K562 (cell line): ENCODE results near the gene HMGA1. TPM values are rescaled to one million over a fixed set of nuclear protein-coding genes. Genes with fewer than 3 reads are reported as not detected.

Experiments
- ATAC-seq: fragments of 200-7000 bp; cut with Tn5 transposase; 3 replicates; pipeline ENCODE4 v1.9.1; 2020; ENCODE audit warnings: moderate library complexity
- BruUV-seq: library from RNA; stranded (reverse); fragments of 400-500 nt; replicated peaks from 2 replicates; lab custom pipeline; 2021; lab: Mats Ljungman, UMichigan
- CTCF ChIA-PET: fragments of 300-600 bp; formaldehyde crosslinking; extraction: SDS; loops from one replicate; lab custom pipeline; 2021; ENCODE audit warnings: low intra/inter-chr PET ratio; lab: Yijun Ruan, JAX
- POLR2A ChIA-PET: fragments of 300-600, 350-650 bp; sonication (Branson Sonifier 250); formaldehyde crosslinking; extraction: SDS; loops from one replicate; lab custom pipeline; 2021; ENCODE audit warnings: antibody characterized with exemption, inconsistent platforms; lab: Yijun Ruan, JAX
- DNase-seq, 4 experiments: peaks; one replicate each; pipeline versions ENCODE4 v3.0.0 to v3.0.0-alpha.2; 2011 to 2018; ENCODE audit warnings: low spot score in 3 of 4, mixed read lengths in 3 of 4; ENCODE audit errors: extremely low read depth in 1 of 4
- FAIRE-seq: peaks from 2 replicates; lab custom pipeline; 2011; peaks lifted over from hg19 to GRCh38; lab: Jason Lieb, UNC
- H2AFZ ChIP-seq: 2 replicates; pipeline ENCODE4 v1.6.0; 2011; ENCODE audit warnings: low read depth, low read length, control low read depth, inconsistent platforms
- H3K27ac ChIP-seq: fragments of 200-600 bp; 3 replicates; pipeline ENCODE4 v1.8.0; 2011; ENCODE audit warnings: low read depth, mild to moderate bottlenecking, control low read depth, inconsistent platforms, low read length, moderate library complexity, mixed read lengths; ENCODE audit errors: extremely low read depth
- H3K27me3 ChIP-seq, 2 experiments: fragments of 300-600 bp in 1 of 2; 2 replicates in 1 of 2; 3 replicates in 1 of 2; pipeline versions ENCODE4 v1.6.0 to v1.8.0; 2011; ENCODE audit warnings: inconsistent platforms in 2 of 2, low read length in 2 of 2, mild to moderate bottlenecking in 1 of 2, mixed read lengths in 1 of 2, moderate library complexity in 1 of 2; ENCODE audit not compliant: control insufficient read depth in 2 of 2, insufficient read depth in 2 of 2
- H3K36me3 ChIP-seq: fragments of 300-600 bp; 3 replicates; pipeline ENCODE4 v1.8.0; 2011; ENCODE audit warnings: mild to moderate bottlenecking, low read length, inconsistent platforms; ENCODE audit not compliant: control insufficient read depth, insufficient read depth
- H3K4me1 ChIP-seq, 2 experiments: fragments of 200-600 bp in 1 of 2; replicated peaks in 1 of 2; 2 replicates in 1 of 2; 3 replicates in 1 of 2; pipeline versions ENCODE4 v1.5.1 to v1.8.0; 2011; ENCODE audit warnings: inconsistent platforms in 2 of 2, low read length in 2 of 2, mild to moderate bottlenecking in 1 of 2, mixed read lengths in 1 of 2, moderate library complexity in 1 of 2; ENCODE audit not compliant: control insufficient read depth in 2 of 2, insufficient read depth in 2 of 2
- H3K4me2 ChIP-seq: 2 replicates; pipeline ENCODE4 v1.6.1; 2011; ENCODE audit warnings: low read length, control low read depth, inconsistent platforms, mixed read lengths; ENCODE audit not compliant: insufficient read depth
- H3K4me3 ChIP-seq: fragments of 200-600 bp; sonication (generic), shearing (Covaris generic); 2 replicates; pipeline ENCODE4 v1.5.1; 2016; ENCODE audit warnings: control low read depth, inconsistent platforms
- H3K79me2 ChIP-seq: fragments of 200-600 bp; 3 replicates; pipeline ENCODE4 v1.8.0; 2011; ENCODE audit warnings: low read length, inconsistent platforms; ENCODE audit not compliant: control insufficient read depth, insufficient read depth
- H3K9ac ChIP-seq, 2 experiments: 2 replicates each; pipeline versions ENCODE4 v1.6.0 to v1.6.1; 2011; ENCODE audit warnings: low read depth in 2 of 2, low read length in 2 of 2, control low read depth in 1 of 2, inconsistent platforms in 1 of 2, mild to moderate bottlenecking in 1 of 2, mixed read lengths in 1 of 2; ENCODE audit not compliant: insufficient read depth in 1 of 2
- H3K9me1 ChIP-seq: one replicate; pipeline ENCODE4 v1.6.0; 2011; ENCODE audit warnings: inconsistent platforms, mild to moderate bottlenecking, low read length, moderate library complexity; ENCODE audit not compliant: control insufficient read depth, insufficient read depth
- H3K9me3 ChIP-seq: replicated peaks from 2 replicates; pipeline ENCODE4 v1.5.1; 2011; ENCODE audit warnings: low read depth, low read length, inconsistent platforms; ENCODE audit not compliant: control insufficient read depth, insufficient read depth
- H4K20me1 ChIP-seq: replicated peaks from 2 replicates; pipeline ENCODE4 v1.6.1; 2011; ENCODE audit warnings: low read length, inconsistent platforms, mixed read lengths; ENCODE audit not compliant: control insufficient read depth, insufficient read depth
- BCOR ChIP-seq: fragments of 450-650 bp; IDR thresholded peaks from 2 replicates; pipeline ENCODE4 v1.6.1; 2016
- CHCHD3 ChIP-seq: fragments of 250-450 bp; sonication (Bioruptor Pico); IDR thresholded peaks from 2 replicates; pipeline ENCODE4 v2.1.2; 2022; ENCODE audit warnings: mild to moderate bottlenecking
- FIP1L1 ChIP-seq: fragments of 200-400 bp; formaldehyde crosslinking; IDR thresholded peaks from 2 replicates; pipeline ENCODE4 v1.6.1; 2018; ENCODE audit warnings: mild to moderate bottlenecking, low read depth, low read length; ENCODE audit not compliant: poor library complexity, severe bottlenecking
- SUPT5H ChIP-seq: fragments of 450-650 bp; IDR thresholded peaks from 2 replicates; pipeline ENCODE4 v1.6.1; 2016
- TCF3 ChIP-seq: sonication (generic); formaldehyde crosslinking; IDR thresholded peaks from 2 replicates; pipeline ENCODE4 v1.4.0; 2020; ENCODE audit warnings: mild to moderate bottlenecking, missing genetic modification reagents
- WGBS: fragments of 100-300 bp; shearing (Covaris generic); methylation state at CpG from one replicate; pipeline ENCODE4 v1.1.6; 2016; ENCODE audit warnings: low coverage, mixed read lengths; ENCODE audit not compliant: insufficient coverage; ENCODE audit errors: missing lambda C conversion rate; 5-methylcytosine and 5-hydroxymethylcytosine counted together
- in situ Hi-C: fragments of 300-500 bp; cut with MboI; formaldehyde crosslinking; loops from 4 replicates; pipeline ENCODE4 v1.15.0; 2018; ENCODE audit warnings: inconsistent platforms, mixed read lengths
- intact Hi-C: fragments of 100-400 bp; cut with micrococcal nuclease; formaldehyde crosslinking; loops from 2 replicates; pipeline ENCODE4 v1.14.2; 2022
- polyA plus RNA-seq, 8 experiments: library from polyadenylated mRNA; depleted of rRNA in 4 of 8; stranded (reverse) in 5 of 8; unstranded in 3 of 8; fragments of >200 nt; fragmentation: Nextera tagmentation in 2 of 8; fragmentation: Illumina TruSeq in 1 of 8; extraction: Ambion mirVana in 2 of 8; extraction: Trizol in 1 of 8; gene quantifications; 2 replicates each; pipeline versions ENCODE4 v1.2.1 to v1.2.3, GENCODE V29; 2011 to 2014; ENCODE audit warnings: inconsistent platforms in 1 of 8, missing spikeins in 1 of 8
- total RNA-seq, 7 experiments: library from RNA; depleted of rRNA in 6 of 7; stranded (reverse); fragments of >200 nt in 6 of 7; fragmentation: Illumina TruSeq in 2 of 7; extraction: Trizol in 2 of 7; gene quantifications; 2 replicates each; pipeline versions ENCODE4 v1.2.1 to v1.2.3, GENCODE V29; 2011 to 2021; ENCODE audit warnings: low replicate concordance in 1 of 7
- TF ChIP-seq, protein P1 (sequence below), 2 experiments: fragments of 250-450 bp in 1 of 2; fragments of 450-650 bp in 1 of 2; sonication (Bioruptor Pico) in 1 of 2; IDR thresholded peaks; 2 replicates each; pipeline versions ENCODE4 v1.6.1 to v1.8.0; 2016 to 2021; ENCODE audit warnings: mild to moderate bottlenecking in 2 of 2, moderate library complexity in 2 of 2, missing compliant biosample characterization in 1 of 2, missing genetic modification characterization in 1 of 2
- TF ChIP-seq, protein P2 (sequence below): fragments of 450-650 bp; formaldehyde crosslinking; IDR thresholded peaks from 2 replicates; pipeline ENCODE4 v1.4.0; 2020; ENCODE audit warnings: mild to moderate bottlenecking
- TF ChIP-seq, protein P3 (sequence below): sonication (generic); formaldehyde crosslinking; IDR thresholded peaks from 2 replicates; pipeline ENCODE4 v1.8.1; 2023; ENCODE audit warnings: mild to moderate bottlenecking, missing genetic modification reagents
- TF ChIP-seq, protein P4 (sequence below): fragments of 450-650 bp; IDR thresholded peaks from 2 replicates; pipeline ENCODE4 v1.6.1; 2018; ENCODE audit not compliant: partially characterized antibody

Gene HMGA1
- total and polyA plus RNA-seq, 9 of the 15 experiments (the other 6 are each of a cell fraction or from before 2014, with no cell fraction given), result 27.8 to 1,947 (median 594) TPM

DNA sequence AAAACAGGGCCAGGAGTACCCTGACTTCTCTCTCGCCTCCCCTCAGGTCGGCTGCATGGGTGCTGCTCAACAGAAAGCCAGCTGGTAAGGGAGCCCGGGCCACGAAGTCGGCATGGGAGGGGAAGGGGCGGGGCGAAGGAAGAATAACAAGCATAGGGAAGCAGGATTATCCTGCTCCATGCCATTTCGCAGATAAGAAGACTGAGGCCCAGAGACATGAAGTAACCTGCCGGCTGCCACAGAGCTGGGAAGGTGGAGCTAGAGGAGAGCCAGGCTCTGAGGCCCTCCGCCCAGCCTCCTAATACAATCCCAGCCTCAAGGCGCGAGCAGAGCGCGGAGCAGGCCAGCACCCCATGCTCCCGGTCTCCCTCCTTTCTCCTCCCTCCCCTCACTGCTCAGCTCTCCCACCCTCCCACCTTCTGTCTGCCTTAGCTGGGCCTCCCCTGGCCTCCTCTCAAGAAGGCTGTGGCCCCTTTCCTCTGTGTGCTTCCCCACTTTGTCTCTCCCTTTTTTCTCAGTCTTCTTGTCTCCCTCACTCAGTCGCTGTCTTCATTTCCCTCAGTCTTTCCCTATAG lies 13.2 kb upstream of the HMGA1 start (continued):
- TF ChIP-seq, protein P1, sequence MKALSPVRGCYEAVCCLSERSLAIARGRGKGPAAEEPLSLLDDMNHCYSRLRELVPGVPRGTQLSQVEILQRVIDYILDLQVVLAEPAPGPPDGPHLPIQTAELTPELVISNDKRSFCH (CRISPR knock-in tag; IDR thresholded peaks at IDR 0.05), result no peak
- TF ChIP-seq, protein P1 (tag; IDR thresholded peaks at IDR 0.05), result no peak
- TF ChIP-seq SUPT5H (no peak), FIP1L1 (no peak), BCOR (peak; percentile 95), CHCHD3 (no peak)

DNA sequence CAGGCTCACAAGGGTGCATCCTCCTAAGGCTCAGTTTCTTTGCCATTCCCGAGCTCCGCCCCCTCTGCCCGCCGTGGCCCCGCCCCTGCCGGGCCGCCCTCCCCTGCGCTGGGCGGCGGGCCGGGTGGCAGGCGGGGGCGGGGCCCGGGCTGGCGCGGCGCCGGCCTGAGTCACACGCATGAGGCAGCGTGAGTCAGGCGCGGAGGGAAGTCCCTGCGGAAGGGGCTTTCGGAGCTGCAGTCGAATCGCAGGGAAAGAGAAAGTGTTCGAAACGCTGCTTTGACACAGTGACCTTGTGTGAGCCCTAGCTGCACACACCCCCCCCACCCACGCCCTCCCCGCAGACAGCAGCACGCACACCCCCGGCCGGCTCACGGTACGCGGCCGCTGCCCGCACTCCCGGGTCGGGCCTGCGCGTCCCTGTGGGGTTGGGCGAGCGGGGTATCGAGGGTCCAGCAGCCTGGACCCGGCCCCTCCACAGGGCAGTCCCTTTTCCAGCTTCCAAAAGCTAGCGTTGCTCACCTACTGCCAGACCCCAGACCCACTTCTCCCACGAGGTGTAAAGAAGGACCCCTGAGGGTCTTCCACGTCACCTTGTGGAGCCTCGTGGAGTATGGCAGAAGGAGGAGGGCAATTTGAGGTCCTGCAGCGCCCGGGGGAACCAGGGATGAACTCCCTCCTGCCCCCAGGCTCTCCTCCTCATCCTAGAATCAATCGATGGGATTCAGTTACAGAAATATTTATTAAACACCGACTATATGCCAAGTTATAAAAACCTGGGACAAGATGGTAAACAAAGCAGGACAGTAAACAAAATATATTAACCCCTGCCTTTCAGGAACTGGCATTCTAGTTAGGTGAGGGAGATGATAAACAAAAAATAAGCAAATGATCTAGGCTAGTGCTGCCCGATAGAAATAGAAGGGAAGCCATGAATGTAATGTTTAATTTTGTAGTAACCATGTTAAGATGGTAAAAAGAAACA lies 12.4 kb upstream of the HMGA1 start:
- no peaks in the 10 kb centered on the region for H3K9me3 ChIP-seq
- in situ Hi-C loops (no loop called here), intact Hi-C loops (no loop called here)
- 3% methylated on average over 45 of the region's 55 CpGs for WGBS
- no peaks in the 10 kb centered on the region for H3K9me1 ChIP-seq
- POLR2A ChIA-PET, result interaction anchor here (0.9 to 2.3 kb wide), 10 partner anchors 9 to 167 kb away, joined by 3 to 34 read pairs (median 6); partner anchors contain the start of gene HMGA1
- no peaks in the 10 kb centered on the region for H4K20me1 ChIP-seq
- H3K79me2 ChIP-seq, result no peaks in the 10 kb centered on the region
- peak overlapping the region; percentile 88 for H3K4me2 ChIP-seq
- CTCF ChIA-PET, result no interaction called here
- H3K27ac ChIP-seq, result peak overlapping the region; percentile 93
- peak; percentile 97 to 99 (median 98) for DNase-seq
- ATAC-seq, result peak; percentile 95
- H3K36me3 ChIP-seq, result no peaks in the 10 kb centered on the region
- H3K9ac ChIP-seq, result peak overlapping the region; percentile 92 to 94
- TSS peak; percentile 94 for BruUV-seq
- H2AFZ ChIP-seq, result peak overlapping the region; percentile 99
- peak overlapping the region; percentile 43 for H3K4me3 ChIP-seq
- FAIRE-seq, result peak; percentile 87
- no peaks in the 10 kb centered on the region for H3K27me3 ChIP-seq
- peaks cover 43 to 45% of the 10 kb centered on the region in 2 experiments for H3K4me1 ChIP-seq
- TF ChIP-seq, protein P2, sequence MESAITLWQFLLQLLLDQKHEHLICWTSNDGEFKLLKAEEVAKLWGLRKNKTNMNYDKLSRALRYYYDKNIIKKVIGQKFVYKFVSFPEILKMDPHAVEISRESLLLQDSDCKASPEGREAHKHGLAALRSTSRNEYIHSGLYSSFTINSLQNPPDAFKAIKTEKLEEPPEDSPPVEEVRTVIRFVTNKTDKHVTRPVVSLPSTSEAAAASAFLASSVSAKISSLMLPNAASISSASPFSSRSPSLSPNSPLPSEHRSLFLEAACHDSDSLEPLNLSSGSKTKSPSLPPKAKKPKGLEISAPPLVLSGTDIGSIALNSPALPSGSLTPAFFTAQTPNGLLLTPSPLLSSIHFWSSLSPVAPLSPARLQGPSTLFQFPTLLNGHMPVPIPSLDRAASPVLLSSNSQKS (CRISPR knock-in tag), result no peak
- TF ChIP-seq, protein P3, sequence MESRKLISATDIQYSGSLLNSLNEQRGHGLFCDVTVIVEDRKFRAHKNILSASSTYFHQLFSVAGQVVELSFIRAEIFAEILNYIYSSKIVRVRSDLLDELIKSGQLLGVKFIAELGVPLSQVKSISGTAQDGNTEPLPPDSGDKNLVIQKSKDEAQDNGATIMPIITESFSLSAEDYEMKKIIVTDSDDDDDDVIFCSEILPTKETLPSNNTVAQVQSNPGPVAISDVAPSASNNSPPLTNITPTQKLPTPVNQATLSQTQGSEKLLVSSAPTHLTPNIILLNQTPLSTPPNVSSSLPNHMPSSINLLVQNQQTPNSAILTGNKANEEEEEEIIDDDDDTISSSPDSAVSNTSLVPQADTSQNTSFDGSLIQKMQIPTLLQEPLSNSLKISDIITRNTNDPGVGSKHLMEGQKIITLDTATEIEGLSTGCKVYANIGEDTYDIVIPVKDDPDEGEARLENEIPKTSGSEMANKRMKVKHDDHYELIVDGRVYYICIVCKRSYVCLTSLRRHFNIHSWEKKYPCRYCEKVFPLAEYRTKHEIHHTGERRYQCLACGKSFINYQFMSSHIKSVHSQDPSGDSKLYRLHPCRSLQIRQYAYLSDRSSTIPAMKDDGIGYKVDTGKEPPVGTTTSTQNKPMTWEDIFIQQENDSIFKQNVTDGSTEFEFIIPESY (CRISPR knock-in tag), result no peak
- TF ChIP-seq, protein P4, sequence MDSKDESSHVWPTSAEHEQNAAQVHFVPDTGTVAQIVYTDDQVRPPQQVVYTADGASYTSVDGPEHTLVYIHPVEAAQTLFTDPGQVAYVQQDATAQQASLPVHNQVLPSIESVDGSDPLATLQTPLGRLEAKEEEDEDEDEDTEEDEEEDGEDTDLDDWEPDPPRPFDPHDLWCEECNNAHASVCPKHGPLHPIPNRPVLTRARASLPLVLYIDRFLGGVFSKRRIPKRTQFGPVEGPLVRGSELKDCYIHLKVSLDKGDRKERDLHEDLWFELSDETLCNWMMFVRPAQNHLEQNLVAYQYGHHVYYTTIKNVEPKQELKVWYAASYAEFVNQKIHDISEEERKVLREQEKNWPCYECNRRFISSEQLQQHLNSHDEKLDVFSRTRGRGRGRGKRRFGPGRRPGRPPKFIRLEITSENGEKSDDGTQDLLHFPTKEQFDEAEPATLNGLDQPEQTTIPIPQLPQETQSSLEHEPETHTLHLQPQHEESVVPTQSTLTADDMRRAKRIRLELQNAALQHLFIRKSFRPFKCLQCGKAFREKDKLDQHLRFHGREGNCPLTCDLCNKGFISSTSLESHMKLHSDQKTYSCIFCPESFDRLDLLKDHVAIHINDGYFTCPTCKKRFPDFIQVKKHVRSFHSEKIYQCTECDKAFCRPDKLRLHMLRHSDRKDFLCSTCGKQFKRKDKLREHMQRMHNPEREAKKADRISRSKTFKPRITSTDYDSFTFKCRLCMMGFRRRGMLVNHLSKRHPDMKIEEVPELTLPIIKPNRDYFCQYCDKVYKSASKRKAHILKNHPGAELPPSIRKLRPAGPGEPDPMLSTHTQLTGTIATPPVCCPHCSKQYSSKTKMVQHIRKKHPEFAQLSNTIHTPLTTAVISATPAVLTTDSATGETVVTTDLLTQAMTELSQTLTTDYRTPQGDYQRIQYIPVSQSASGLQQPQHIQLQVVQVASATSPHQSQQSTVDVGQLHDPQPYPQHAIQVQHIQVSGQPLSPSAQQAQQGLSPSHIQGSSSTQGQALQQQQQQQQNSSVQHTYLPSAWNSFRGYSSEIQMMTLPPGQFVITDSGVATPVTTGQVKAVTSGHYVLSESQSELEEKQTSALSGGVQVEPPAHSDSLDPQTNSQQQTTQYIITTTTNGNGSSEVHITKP, result no peak
- TF ChIP-seq TCF3 (CRISPR knock-in tag), result peak; percentile 46; the same call in 1 of the 2 replicates
